Tibial artery (tissue), 4 donors: ENCODE data around the gene ITGAX.

Source experiments
- DNase-seq, 2 donors: peaks; one replicate each; pipeline ENCODE4 v3.0.0-alpha.2; 2019
- H3K27ac ChIP-seq, 2 donors: fragments of 200-600 bp; sonication (generic) in 1 of 2; 1 replicate in 1 of 2; 2 replicates in 1 of 2; pipeline ENCODE4 v1.5.1; 2018 to 2019; ENCODE audit warnings: mild to moderate bottlenecking in 1 of 2
- H3K27me3 ChIP-seq, 2 donors: fragments of 200-600 bp; sonication (generic) in 1 of 2; one replicate each; pipeline versions ENCODE4 v1.5.1 to v1.6.0; 2016 to 2019
- H3K36me3 ChIP-seq, 3 donors: fragments of 200-600 bp; sonication (generic) in 2 of 3; one replicate each; pipeline ENCODE4 v1.5.1; 2016 to 2019; ENCODE audit warnings: mild to moderate bottlenecking in 2 of 3
- H3K4me1 ChIP-seq, 4 donors: fragments of 200-600 bp; sonication (generic) in 2 of 4; 1 replicate in 3 of 4; 2 replicates in 1 of 4; pipeline ENCODE4 v1.5.1; 2016 to 2019
- H3K4me3 ChIP-seq, 2 donors: fragments of 200-600 bp; sonication (generic) in 1 of 2; 1 replicate in 1 of 2; 2 replicates in 1 of 2; pipeline ENCODE4 v1.5.1; 2018 to 2019; ENCODE audit warnings: mild to moderate bottlenecking in 2 of 2
- H3K9me3 ChIP-seq, 3 donors: fragments of 200-600 bp; sonication (generic) in 1 of 3; one replicate each; pipeline ENCODE4 v1.5.1; 2016 to 2019
- CTCF ChIP-seq, 2 experiments: fragments of 200-600 bp in 1 of 2; fragments of 450-650 bp in 1 of 2; IDR thresholded peaks; one replicate each; pipeline ENCODE4 v1.5.1; 2017 to 2019; ENCODE audit warnings: antibody characterized with exemption in 2 of 2, mild to moderate bottlenecking in 1 of 2, moderate library complexity in 1 of 2
- intact Hi-C: fragments of 100-400 bp; cut with DNase I; formaldehyde crosslinking; loops from one replicate; pipeline ENCODE4 v1.15.0; 2023; ENCODE audit warnings: low total_unique reads

ITGAX gene

GRCh38 chr16:31360251-31360650 lies 5.3 kb downstream of the ITGAX start:
- Histone ChIP-seq H3K4me3 (no peak overlapping the region), H3K4me1 (no peaks in the 10 kb centered on the region), H3K27me3 (peaks cover 0 to 18% of the 10 kb centered on the region in 2 donors), H3K9me3 (no peaks in the 10 kb centered on the region), H3K36me3 (no peaks in the 10 kb centered on the region), H3K27ac (no peak overlapping the region)
- no peak for DNase-seq
- no peak for TF ChIP-seq CTCF (IDR thresholded peaks at IDR 0.05)
- intact Hi-C loops, result no loop called here

GRCh38 chr16:31361201-31362110 lies 6.5 kb downstream of the ITGAX start:
- DNase-seq, result peak in 1 of 2 donors; percentile 57

GRCh38 chr16:31362476-31363405 lies 7.8 kb downstream of the ITGAX start:
- no peak overlapping the region for H3K27ac ChIP-seq

More at GRCh38 chr16:31361201-31362110, 6.5 kb downstream of the ITGAX start:
- Histone ChIP-seq H3K27ac (no peak overlapping the region), H3K27me3 (peaks cover 0 to 18% of the 10 kb centered on the region in 2 donors), H3K4me3 (no peak overlapping the region), H3K36me3 (no peaks in the 10 kb centered on the region), H3K9me3 (no peaks in the 10 kb centered on the region), H3K4me1 (no peaks in the 10 kb centered on the region)
- TF ChIP-seq CTCF (IDR thresholded peaks at IDR 0.05), result no peak
- intact Hi-C loops, result no loop called here

GRCh38 chr16:31363721-31364120 lies 8.7 kb downstream of the ITGAX start:
- TF ChIP-seq CTCF (IDR thresholded peaks at IDR 0.05), result no peak
- Histone ChIP-seq H3K27ac (no peak overlapping the region), H3K9me3 (no peaks in the 10 kb centered on the region), H3K4me1 (no peaks in the 10 kb centered on the region), H3K27me3 (peaks cover 0 to 18% of the 10 kb centered on the region in 2 donors), H3K4me3 (no peak overlapping the region), H3K36me3 (no peaks in the 10 kb centered on the region)
- intact Hi-C loops, result no loop called here
- DNase-seq, result peak in 1 of 2 donors; percentile 32

More at GRCh38 chr16:31362476-31363405, 7.8 kb downstream of the ITGAX start:
- Histone ChIP-seq H3K4me1 (no peaks in the 10 kb centered on the region), H3K27me3 (peaks cover 0 to 18% of the 10 kb centered on the region in 2 donors), H3K4me3 (no peak overlapping the region), H3K36me3 (no peaks in the 10 kb centered on the region), H3K9me3 (no peaks in the 10 kb centered on the region)
- intact Hi-C loops, result no loop called here
- TF ChIP-seq CTCF (IDR thresholded peaks at IDR 0.05), result no peak
- peak in 1 of 2 donors; percentile 51 for DNase-seq

- peak in 1 of 2 donors; percentile 1 for DNase-seq
- intact Hi-C loops, result no loop called here
- Histone ChIP-seq H3K36me3 (no peaks in the 10 kb centered on the region), H3K9me3 (no peaks in the 10 kb centered on the region), H3K4me3 (no peak overlapping the region), H3K4me1 (no peaks in the 10 kb centered on the region), H3K27me3 (peaks cover 0 to 18% of the 10 kb centered on the region in 2 donors), H3K27ac (no peak overlapping the region)
- no peak for TF ChIP-seq CTCF (IDR thresholded peaks at IDR 0.05)
These were observed 9.4 kb downstream of the ITGAX start for GRCh38 chr16:31364421-31364820.
